HepG2 (cell line): ENCODE data around the gene PROC. TPM values are rescaled to one million over a fixed set of nuclear protein-coding genes. Genes with fewer than 3 reads are reported as not detected.

Source experiments
- ADNP ChIP-seq: sonication (generic); formaldehyde crosslinking; IDR thresholded peaks from 2 replicates; pipeline ENCODE4 v1.4.0; 2020; ENCODE audit warnings: missing genetic modification reagents
- DNMT1 ChIP-seq: sonication (generic); formaldehyde crosslinking; IDR thresholded peaks from 2 replicates; pipeline ENCODE4 v1.5.1; 2020; ENCODE audit warnings: mild to moderate bottlenecking, missing genetic modification reagents
- ETV5 ChIP-seq: IDR thresholded peaks from 2 replicates; pipeline ENCODE4 v1.6.1; 2018; ENCODE audit warnings: missing biosample characterization, missing genetic modification reagents, inconsistent platforms, borderline replicate concordance
- LBX2 ChIP-seq: sonication (generic); formaldehyde crosslinking; IDR thresholded peaks from 2 replicates; pipeline ENCODE4 v1.5.0; 2020; ENCODE audit warnings: missing genetic modification reagents, mild to moderate bottlenecking, borderline replicate concordance
- MIER2 ChIP-seq: IDR thresholded peaks from 2 replicates; pipeline ENCODE4 v1.6.1; 2016; ENCODE audit warnings: missing biosample characterization, missing genetic modification reagents
- NFAT5 ChIP-seq: sonication (generic); formaldehyde crosslinking; IDR thresholded peaks from 2 replicates; pipeline ENCODE4 v1.4.0; 2020; ENCODE audit warnings: missing genetic modification reagents
- RNF2 ChIP-seq: fragments of 450-650 bp; conservative IDR thresholded peaks from 2 replicates; pipeline ENCODE4 v1.6.1; 2016; ENCODE audit warnings: low read depth
- RXRB ChIP-seq: IDR thresholded peaks from 2 replicates; pipeline ENCODE4 v1.6.1; 2016; ENCODE audit warnings: borderline replicate concordance, missing genetic modification reagents, missing compliant biosample characterization
- TP53 ChIP-seq: sonication (generic); formaldehyde crosslinking; conservative IDR thresholded peaks from 2 replicates; pipeline ENCODE4 v1.4.0; 2020; ENCODE audit warnings: missing genetic modification reagents
- ZNF513 ChIP-seq: sonication (generic); formaldehyde crosslinking; conservative IDR thresholded peaks from 2 replicates; pipeline ENCODE4 v1.5.0; 2020; ENCODE audit warnings: missing genetic modification reagents
- ZNF556 ChIP-seq: sonication (generic); formaldehyde crosslinking; IDR thresholded peaks from 2 replicates; pipeline ENCODE4 v1.4.0; 2020; ENCODE audit warnings: mild to moderate bottlenecking, missing genetic modification reagents, borderline replicate concordance
- polyA plus RNA-seq, 8 experiments: library from polyadenylated mRNA; depleted of rRNA in 3 of 8; stranded (reverse) in 7 of 8; unstranded in 1 of 8; fragments of >200 nt; fragmentation: Illumina TruSeq in 4 of 8; extraction: Trizol in 4 of 8; gene quantifications; 2 replicates each; pipeline versions ENCODE4 v1.2.1 to v1.2.3, GENCODE V29; 2011 to 2016; ENCODE audit warnings: low read depth in 4 of 8, missing spikeins in 1 of 8, mixed read lengths in 1 of 8; ENCODE audit not compliant: insufficient read depth in 1 of 8
- total RNA-seq, 5 experiments: library from RNA; depleted of rRNA; stranded (reverse); fragments of >200 nt; fragmentation: Illumina TruSeq; extraction: Trizol; gene quantifications; 2 replicates each; pipeline ENCODE4 v1.2.3, GENCODE V29; 2016; ENCODE audit warnings: low read depth in 1 of 5
- TF ChIP-seq, protein P1 (sequence below): sonication (generic); formaldehyde crosslinking; IDR thresholded peaks from 2 replicates; pipeline ENCODE4 v1.9.0; 2022; ENCODE audit warnings: low read depth, missing genetic modification reagents
- TF ChIP-seq, protein P2 (sequence below): sonication (generic); formaldehyde crosslinking; conservative IDR thresholded peaks from 2 replicates; pipeline ENCODE4 v1.4.0; 2020; ENCODE audit warnings: mild to moderate bottlenecking, missing genetic modification reagents, moderate library complexity

PROC gene
- total and polyA plus RNA-seq, 2 of the 13 experiments (the other 11 are each of a cell fraction or from before 2014, with no cell fraction given): 134 to 185 TPM

DNA sequence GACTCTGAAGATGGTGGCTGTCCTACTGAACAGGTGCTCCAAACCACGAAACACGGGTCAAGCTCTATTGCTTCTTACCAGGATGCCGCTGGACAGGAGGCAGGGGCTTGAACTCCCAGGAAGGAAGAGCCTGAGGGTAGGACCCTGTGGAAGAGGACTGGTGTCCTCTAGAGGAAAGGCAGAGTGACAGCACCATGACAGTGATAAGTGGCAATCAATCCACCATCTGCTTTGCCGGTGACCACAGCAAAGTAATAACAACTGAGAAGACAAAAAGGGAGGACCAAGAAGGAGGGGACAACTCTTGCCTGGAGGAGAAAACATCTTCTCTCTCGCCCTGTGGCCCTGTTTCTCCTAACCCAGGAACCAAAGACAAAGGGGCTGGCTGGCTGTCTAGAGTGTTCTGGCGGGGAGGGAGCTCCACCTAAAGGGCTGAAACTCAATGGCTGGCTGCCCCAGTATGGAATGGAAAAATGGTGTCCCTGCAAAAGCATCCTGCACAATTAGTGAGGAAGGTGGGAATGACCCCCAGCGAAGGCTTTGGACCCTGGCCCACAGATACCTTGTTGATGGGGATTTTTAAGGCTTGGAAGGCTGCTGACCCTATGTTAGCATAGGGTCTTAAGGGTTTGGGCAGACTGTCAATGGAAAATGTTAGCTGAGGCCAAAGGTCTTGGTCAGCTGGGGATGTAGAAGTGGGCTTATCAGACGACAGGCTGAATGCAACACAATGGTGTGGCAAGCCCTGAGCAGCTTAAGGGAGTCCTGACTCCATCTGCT is 35.4 kb downstream of the PROC start (continued):
- TF ChIP-seq, protein P1, sequence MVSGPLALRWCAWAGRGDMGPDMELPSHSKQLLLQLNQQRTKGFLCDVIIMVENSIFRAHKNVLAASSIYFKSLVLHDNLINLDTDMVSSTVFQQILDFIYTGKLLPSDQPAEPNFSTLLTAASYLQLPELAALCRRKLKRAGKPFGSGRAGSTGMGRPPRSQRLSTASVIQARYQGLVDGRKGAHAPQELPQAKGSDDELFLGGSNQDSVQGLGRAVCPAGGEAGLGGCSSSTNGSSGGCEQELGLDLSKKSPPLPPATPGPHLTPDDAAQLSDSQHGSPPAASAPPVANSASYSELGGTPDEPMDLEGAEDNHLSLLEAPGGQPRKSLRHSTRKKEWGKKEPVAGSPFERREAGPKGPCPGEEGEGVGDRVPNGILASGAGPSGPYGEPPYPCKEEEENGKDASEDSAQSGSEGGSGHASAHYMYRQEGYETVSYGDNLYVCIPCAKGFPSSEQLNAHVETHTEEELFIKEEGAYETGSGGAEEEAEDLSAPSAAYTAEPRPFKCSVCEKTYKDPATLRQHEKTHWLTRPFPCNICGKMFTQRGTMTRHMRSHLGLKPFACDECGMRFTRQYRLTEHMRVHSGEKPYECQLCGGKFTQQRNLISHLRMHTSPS (CRISPR knock-in tag): 0 out of 2 replicates have a peak, but pooled peaks have one; percentile 54
- TF ChIP-seq, protein P2, sequence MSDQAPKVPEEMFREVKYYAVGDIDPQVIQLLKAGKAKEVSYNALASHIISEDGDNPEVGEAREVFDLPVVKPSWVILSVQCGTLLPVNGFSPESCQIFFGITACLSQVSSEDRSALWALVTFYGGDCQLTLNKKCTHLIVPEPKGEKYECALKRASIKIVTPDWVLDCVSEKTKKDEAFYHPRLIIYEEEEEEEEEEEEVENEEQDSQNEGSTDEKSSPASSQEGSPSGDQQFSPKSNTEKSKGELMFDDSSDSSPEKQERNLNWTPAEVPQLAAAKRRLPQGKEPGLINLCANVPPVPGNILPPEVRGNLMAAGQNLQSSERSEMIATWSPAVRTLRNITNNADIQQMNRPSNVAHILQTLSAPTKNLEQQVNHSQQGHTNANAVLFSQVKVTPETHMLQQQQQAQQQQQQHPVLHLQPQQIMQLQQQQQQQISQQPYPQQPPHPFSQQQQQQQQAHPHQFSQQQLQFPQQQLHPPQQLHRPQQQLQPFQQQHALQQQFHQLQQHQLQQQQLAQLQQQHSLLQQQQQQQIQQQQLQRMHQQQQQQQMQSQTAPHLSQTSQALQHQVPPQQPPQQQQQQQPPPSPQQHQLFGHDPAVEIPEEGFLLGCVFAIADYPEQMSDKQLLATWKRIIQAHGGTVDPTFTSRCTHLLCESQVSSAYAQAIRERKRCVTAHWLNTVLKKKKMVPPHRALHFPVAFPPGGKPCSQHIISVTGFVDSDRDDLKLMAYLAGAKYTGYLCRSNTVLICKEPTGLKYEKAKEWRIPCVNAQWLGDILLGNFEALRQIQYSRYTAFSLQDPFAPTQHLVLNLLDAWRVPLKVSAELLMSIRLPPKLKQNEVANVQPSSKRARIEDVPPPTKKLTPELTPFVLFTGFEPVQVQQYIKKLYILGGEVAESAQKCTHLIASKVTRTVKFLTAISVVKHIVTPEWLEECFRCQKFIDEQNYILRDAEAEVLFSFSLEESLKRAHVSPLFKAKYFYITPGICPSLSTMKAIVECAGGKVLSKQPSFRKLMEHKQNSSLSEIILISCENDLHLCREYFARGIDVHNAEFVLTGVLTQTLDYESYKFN (CRISPR knock-in tag): peak; percentile 70
- TF ChIP-seq DNMT1 (CRISPR knock-in tag) (no peak; the same call in 1 of the 2 replicates), RXRB (CRISPR knock-in tag) (peak; percentile 31; the same call in 1 of the 2 replicates), ZNF513 (CRISPR knock-in tag) (no peak), TP53 (CRISPR knock-in tag) (no peak), MIER2 (peak; percentile 14), LBX2 (CRISPR knock-in tag) (peak; percentile 11; the same call in 1 of the 2 replicates), ADNP (no peak; the same call in 1 of the 2 replicates), ETV5 (CRISPR knock-in tag) (0 out of 2 replicates have a peak, but pooled peaks have one; percentile 5), ZNF556 (CRISPR knock-in tag) (peak; percentile 75; the same call in 1 of the 2 replicates), NFAT5 (0 out of 2 replicates have a peak, but pooled peaks have one; percentile 10), RNF2 (0 out of 2 replicates have a peak, but pooled peaks have one; percentile 27)
